Measurements from ENCODE around the gene UQCR11. TPM values are rescaled to one million over a fixed set of nuclear protein-coding genes. Genes with fewer than 3 reads are reported as not detected.

The UQCR11 gene
- 10 to 100 TPM; 55.0 to 76.8 (median 73.8) TPM for total RNA-seq

GRCh38 chr19:1605236-1606137, at the start of gene UQCR11:
Gene UQCR11 (minus strand): TSS chr19:1605462. CDS start chr19:1605409, 53 bp downstream.
- TF ChIP-seq CTCF (IDR thresholded peaks at IDR 0.05; ENCODE audit: low read depth), result no peak

- no peak for TF ChIP-seq CTCF (IDR thresholded peaks at IDR 0.05; ENCODE audit: low read depth)
These were observed 49.0 kb upstream of the UQCR11 start for GRCh38 chr19:1654178-1654792.

GRCh38 chr19:1653300-1653628, 48.0 kb upstream of the UQCR11 start:
- no peak for TF ChIP-seq CTCF (IDR thresholded peaks at IDR 0.05; ENCODE audit: low read depth)

GRCh38 chr19:1652471-1653299, 47.4 kb upstream of the UQCR11 start, which contains the start of gene TCF3:
Gene TCF3 (minus strand): TSS chr19:1652615. CDS start chr19:1650248, 2,367 bp downstream.
- TF ChIP-seq CTCF (IDR thresholded peaks at IDR 0.05; ENCODE audit: low read depth), result no peak

- no peak for TF ChIP-seq CTCF (IDR thresholded peaks at IDR 0.05; ENCODE audit: low read depth)
These were observed 46.5 kb upstream of the UQCR11 start for GRCh38 chr19:1651568-1652291.

GRCh38 chr19:1650650-1651567, 45.6 kb upstream of the UQCR11 start:
- no peak for TF ChIP-seq CTCF (IDR thresholded peaks at IDR 0.05; ENCODE audit: low read depth)
